GM12873 (cell line): ENCODE results near the gene FNIP1.

Experiments used
- TF ChIP-seq, protein P1 (sequence below): IDR thresholded peaks from 2 replicates; pipeline ENCODE4 v1.5.1; 2012; ENCODE audit warnings: low read depth, mild to moderate bottlenecking, moderate library complexity, low read length, control low read depth; ENCODE audit not compliant: insufficient read depth; ENCODE audit errors: missing control alignments

Gene FNIP1

DNA sequence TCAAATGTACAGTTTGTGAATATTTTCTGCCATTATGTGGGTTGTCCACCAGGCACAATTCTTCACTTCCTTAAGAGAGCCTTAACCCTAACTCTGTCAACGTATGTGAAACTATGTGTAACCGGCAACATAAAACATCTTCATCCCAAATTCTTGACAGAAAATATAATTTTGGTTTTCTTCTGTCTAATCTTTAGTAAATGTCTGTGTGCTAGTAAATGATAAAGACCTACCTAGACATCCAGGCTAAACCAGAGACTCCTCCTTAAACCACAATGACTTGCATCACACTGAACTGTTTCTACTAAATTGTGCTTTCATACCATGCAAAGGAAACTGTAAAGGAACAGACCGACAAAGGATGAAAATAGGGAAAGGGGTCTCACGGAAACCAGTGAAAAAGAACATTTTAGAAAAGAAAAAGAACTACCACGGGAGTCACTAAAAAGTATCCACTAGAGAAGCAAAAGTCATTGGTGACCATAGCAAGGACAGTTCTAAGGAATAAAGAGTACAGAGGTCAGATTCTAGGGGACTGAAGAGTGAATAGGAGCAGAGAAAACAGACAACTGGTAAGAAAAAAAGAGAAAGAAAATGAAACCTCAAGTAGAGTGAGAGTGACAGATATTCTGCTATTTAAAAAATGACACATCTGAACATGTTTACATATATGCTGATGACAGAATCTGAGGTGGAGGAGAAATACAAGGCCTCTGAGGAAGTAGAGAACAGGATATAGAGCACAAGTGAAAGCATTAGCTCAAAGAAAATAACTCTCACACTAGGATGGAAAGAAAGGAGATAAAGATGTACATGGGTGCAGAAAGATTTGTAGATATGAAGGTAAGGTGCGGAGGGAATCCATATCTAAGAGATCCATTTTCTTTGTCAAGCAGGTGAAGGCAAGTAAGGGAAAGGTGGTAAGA lies 49.4 kb downstream of the FNIP1 start:
- TF ChIP-seq, protein P1, sequence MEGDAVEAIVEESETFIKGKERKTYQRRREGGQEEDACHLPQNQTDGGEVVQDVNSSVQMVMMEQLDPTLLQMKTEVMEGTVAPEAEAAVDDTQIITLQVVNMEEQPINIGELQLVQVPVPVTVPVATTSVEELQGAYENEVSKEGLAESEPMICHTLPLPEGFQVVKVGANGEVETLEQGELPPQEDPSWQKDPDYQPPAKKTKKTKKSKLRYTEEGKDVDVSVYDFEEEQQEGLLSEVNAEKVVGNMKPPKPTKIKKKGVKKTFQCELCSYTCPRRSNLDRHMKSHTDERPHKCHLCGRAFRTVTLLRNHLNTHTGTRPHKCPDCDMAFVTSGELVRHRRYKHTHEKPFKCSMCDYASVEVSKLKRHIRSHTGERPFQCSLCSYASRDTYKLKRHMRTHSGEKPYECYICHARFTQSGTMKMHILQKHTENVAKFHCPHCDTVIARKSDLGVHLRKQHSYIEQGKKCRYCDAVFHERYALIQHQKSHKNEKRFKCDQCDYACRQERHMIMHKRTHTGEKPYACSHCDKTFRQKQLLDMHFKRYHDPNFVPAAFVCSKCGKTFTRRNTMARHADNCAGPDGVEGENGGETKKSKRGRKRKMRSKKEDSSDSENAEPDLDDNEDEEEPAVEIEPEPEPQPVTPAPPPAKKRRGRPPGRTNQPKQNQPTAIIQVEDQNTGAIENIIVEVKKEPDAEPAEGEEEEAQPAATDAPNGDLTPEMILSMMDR: no peak

DNA sequence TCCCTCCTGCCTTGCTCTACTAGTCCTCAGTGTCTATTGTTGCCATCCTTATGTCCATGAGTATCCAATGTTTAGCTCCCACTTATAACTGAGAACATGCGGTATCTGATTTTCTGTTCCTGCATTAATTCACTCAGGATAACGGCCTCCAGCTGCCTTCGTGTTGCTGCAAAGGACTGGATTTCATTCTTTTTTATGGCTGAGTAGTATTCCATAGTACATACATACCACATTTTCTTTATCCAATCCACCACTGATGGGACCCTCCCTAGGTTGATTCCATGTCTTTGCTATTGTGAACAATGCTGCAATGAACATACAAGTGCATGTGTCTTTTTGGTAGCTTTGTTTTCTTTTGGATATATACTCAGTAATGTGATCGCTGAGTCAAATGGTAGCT lies 50.4 kb downstream of the FNIP1 start:
- TF ChIP-seq, protein P1: no peak

- TF ChIP-seq, protein P1: no peak
These were observed 51.1 kb downstream of the FNIP1 start for GRCh38 chr5:131745703-131746102.

DNA sequence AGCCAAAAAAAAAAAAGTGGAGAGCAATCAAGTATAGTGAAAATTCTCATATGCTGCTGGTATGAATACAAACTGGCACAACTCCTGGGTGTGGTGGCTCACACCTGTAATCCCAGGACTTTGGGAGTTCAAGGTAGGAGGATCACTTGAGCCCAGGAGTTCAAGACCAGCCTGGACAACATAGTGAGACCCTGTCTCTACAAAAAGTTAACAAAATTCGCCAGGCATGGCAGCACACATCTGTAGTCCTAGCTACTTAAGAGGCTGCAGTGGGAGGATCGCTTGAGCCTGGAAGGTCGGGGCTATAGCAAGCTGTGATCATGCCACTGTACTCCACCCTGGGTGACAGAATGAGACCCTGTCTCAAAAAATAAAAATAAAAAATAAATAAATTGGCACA lies 51.7 kb downstream of the FNIP1 start:
- TF ChIP-seq, protein P1: no peak

DNA sequence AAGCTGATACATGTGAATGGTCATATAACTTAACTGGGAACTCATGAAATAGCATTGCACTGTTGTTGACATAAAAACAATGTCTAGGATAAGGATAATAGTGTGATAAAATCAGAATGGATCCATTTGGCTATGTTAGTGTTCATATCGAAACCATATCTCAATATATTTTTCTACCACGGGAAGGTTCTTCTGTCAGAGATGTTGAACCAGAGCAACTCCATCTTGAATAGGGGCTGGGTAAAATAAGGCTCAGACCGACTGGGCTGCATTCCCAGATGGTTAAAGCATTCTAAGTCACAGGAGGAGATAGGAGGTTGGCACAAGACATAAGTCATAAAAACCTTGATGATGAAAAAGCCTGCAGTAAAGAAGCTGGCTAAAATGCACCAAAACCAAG lies 56.3 kb downstream of the FNIP1 start:
- TF ChIP-seq, protein P1: no peak

DNA sequence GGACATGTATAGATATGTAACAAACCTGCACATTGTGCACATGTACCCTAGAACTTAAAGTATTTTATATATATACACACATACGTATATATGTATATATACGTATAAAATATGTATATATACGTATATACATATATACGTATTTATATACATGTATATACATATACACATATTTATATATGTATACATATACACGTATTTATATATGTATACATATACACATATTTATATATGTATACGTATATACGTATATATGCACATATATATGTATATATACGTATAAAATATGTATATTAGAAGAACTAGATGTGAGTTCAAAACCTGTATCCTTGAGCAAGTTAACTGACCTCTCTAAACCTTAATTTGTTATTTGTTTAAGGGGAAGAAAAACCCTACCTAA lies 61.4 kb downstream of the FNIP1 start:
- TF ChIP-seq, protein P1: no peak

DNA sequence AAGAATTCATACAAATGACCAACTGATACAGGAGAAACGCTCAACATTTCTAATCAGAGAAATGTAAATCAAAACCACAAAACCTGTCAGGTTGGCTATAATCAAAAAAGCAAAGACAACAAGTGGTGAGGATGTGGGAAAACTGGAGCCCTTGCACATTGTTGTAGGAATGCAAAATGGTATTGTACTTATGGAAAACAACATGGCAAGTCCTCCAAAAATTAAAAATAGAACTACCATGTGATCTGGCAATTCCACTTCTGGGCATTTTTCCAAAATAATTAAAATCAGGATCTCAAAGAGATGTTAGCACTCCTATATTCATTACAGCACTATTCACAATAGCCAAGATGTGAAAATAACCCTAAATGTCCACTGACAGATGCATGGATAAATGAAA lies 76.1 kb downstream of the FNIP1 start:
- TF ChIP-seq, protein P1: no peak
